Activated CD8-positive, alpha-beta memory T cell treated with anti-CD3 and anti-CD28 coated beads, Interleukin-2, amount 50 U/mL, for 48 hours (primary cell): ENCODE measurements around the gene NIPSNAP3A.
A peak's percentile ranks its signal among the peaks of the same experiment; 100 is the strongest.
"Not testable (repeated sequence)": the region's sequence is repeated elsewhere in the genome, so short reads cannot be mapped to it uniquely, and the experiment has no call there.

Experiments used
- DNase-seq: peaks from one replicate; pipeline ENCODE4 v3.0.0-alpha.2; 2020

NIPSNAP3A gene

GRCh38 chr9:104747565-104748358, at the start of gene NIPSNAP3A:
NIPSNAP3A (plus strand) TSS chr9:104747683; CDS start chr9:104747793, 110 bp downstream.
- DNase-seq: peak; percentile 94

- DNase-seq: no peak
Measured at GRCh38 chr9:104700306-104700705, 47.2 kb upstream of the NIPSNAP3A start.

GRCh38 chr9:104708737-104709136, 38.7 kb upstream of the NIPSNAP3A start:
- not testable (repeated sequence) for DNase-seq

GRCh38 chr9:104711604-104712003, 35.9 kb upstream of the NIPSNAP3A start:
- DNase-seq: no peak

GRCh38 chr9:104725014-104725413, 22.5 kb upstream of the NIPSNAP3A start:
- DNase-seq: no peak

- DNase-seq: no peak
Measured at GRCh38 chr9:104738452-104738851, 9.0 kb upstream of the NIPSNAP3A start.

- no peak for DNase-seq
Measured at GRCh38 chr9:104740621-104741020, 6.9 kb upstream of the NIPSNAP3A start.

GRCh38 chr9:104743376-104743985, 4.0 kb upstream of the NIPSNAP3A start:
- no peak for DNase-seq

GRCh38 chr9:104745852-104746251, 1.6 kb upstream of the NIPSNAP3A start:
- DNase-seq: no peak

- no peak for DNase-seq
Measured at GRCh38 chr9:104746285-104746684, 1.2 kb upstream of the NIPSNAP3A start.

GRCh38 chr9:104746798-104747197, 685 bp upstream of the NIPSNAP3A start:
- DNase-seq: no peak

- DNase-seq: no peak
Measured at GRCh38 chr9:104747245-104747564, 278 bp upstream of the NIPSNAP3A start.

- no peak for DNase-seq
Measured at GRCh38 chr9:104748359-104749031, 1.0 kb downstream of the NIPSNAP3A start.

GRCh38 chr9:104750185-104750767, 2.8 kb downstream of the NIPSNAP3A start:
- DNase-seq: no peak

- DNase-seq: no peak
Measured at GRCh38 chr9:104758974-104759373, 11.5 kb downstream of the NIPSNAP3A start.

- no peak for DNase-seq
Measured at GRCh38 chr9:104765138-104765537, 17.7 kb downstream of the NIPSNAP3A start.

GRCh38 chr9:104766025-104766424, 18.5 kb downstream of the NIPSNAP3A start:
- DNase-seq: no peak

- DNase-seq: no peak
Measured at GRCh38 chr9:104767507-104767906, 20.0 kb downstream of the NIPSNAP3A start.

GRCh38 chr9:104769029-104769428, 21.5 kb downstream of the NIPSNAP3A start:
- DNase-seq: not testable (repeated sequence)

GRCh38 chr9:104769655-104770054, 22.2 kb downstream of the NIPSNAP3A start:
- DNase-seq: no peak

GRCh38 chr9:104772714-104773510, 25.4 kb downstream of the NIPSNAP3A start:
- DNase-seq: no peak

GRCh38 chr9:104774132-104774531, 26.6 kb downstream of the NIPSNAP3A start:
- no peak for DNase-seq
